Measurements from ENCODE around the gene COL23A1.

DNA sequence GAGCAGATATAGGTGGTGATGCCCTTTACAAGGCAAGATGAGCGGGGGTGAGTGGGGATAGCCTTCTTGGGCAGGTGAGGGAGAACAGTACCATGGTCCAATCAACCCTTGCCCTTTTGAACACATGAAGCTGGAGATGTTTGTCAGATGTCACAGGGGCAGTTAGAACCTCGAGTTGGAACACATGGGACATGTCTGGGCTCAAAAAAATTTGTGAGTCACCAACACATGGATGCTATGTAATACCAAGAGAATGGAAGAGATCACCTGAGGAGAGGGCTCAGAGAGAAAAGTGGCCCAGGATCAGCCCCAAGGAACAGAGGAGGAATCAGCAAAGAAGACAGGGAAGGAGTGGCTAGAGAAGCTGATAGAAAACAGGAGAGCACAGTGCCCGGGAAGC is 362.3 kb downstream of the COL23A1 start:
- TF ChIP-seq BRCA1 (IDR thresholded peaks at IDR 0.05; ENCODE audit: low read depth, low read length), result no peak
- no peak for TF ChIP-seq HDAC2 (IDR thresholded peaks at IDR 0.05; ENCODE audit: borderline replicate concordance in 1 of 2, low read depth in 2 of 2, low read length in 2 of 2)
- no peak for TF ChIP-seq GTF2F1 (IDR thresholded peaks at IDR 0.05; ENCODE audit: borderline replicate concordance, low read depth, low read length)
- no peak for TF ChIP-seq TEAD4 (IDR thresholded peaks at IDR 0.05; ENCODE audit: low read depth, low read length)
- no peak for TF ChIP-seq CEBPB (IDR thresholded peaks at IDR 0.05; ENCODE audit: low read depth, low read length)
- no peak for TF ChIP-seq POLR2A (IDR thresholded peaks at IDR 0.05; ENCODE audit: control extremely low read depth in 1 of 2, low read depth in 2 of 2, low read length in 2 of 2)
- TF ChIP-seq, protein P1, sequence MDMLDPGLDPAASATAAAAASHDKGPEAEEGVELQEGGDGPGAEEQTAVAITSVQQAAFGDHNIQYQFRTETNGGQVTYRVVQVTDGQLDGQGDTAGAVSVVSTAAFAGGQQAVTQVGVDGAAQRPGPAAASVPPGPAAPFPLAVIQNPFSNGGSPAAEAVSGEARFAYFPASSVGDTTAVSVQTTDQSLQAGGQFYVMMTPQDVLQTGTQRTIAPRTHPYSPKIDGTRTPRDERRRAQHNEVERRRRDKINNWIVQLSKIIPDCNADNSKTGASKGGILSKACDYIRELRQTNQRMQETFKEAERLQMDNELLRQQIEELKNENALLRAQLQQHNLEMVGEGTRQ (IDR thresholded peaks at IDR 0.05; ENCODE audit: low read length), result no peak
- TF ChIP-seq, protein P2, sequence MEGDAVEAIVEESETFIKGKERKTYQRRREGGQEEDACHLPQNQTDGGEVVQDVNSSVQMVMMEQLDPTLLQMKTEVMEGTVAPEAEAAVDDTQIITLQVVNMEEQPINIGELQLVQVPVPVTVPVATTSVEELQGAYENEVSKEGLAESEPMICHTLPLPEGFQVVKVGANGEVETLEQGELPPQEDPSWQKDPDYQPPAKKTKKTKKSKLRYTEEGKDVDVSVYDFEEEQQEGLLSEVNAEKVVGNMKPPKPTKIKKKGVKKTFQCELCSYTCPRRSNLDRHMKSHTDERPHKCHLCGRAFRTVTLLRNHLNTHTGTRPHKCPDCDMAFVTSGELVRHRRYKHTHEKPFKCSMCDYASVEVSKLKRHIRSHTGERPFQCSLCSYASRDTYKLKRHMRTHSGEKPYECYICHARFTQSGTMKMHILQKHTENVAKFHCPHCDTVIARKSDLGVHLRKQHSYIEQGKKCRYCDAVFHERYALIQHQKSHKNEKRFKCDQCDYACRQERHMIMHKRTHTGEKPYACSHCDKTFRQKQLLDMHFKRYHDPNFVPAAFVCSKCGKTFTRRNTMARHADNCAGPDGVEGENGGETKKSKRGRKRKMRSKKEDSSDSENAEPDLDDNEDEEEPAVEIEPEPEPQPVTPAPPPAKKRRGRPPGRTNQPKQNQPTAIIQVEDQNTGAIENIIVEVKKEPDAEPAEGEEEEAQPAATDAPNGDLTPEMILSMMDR (IDR thresholded peaks at IDR 0.05; ENCODE audit: control extremely low read depth in 1 of 3, insufficient read depth in 1 of 3, low read depth in 1 of 3, low read length in 3 of 3), result no peak
- TF ChIP-seq TAF1 (IDR thresholded peaks at IDR 0.05; ENCODE audit: low read depth, low read length), result no peak
- TF ChIP-seq POLR2AphosphoS5 (IDR thresholded peaks at IDR 0.05; ENCODE audit: low read depth, low read length), result no peak

Data from H1 (cell line).